NCI-H146 treated with DMSO at 0.1 percent for 48 hours (cell line): ENCODE results near the gene TAF8.

Experiments used
- DNase-seq: peaks from one replicate; lab custom pipeline; 2025; ENCODE audit not compliant: unreplicated experiment; lab: John Stamatoyannopoulos, UW

TAF8 gene

GRCh38 chr6:42095094-42095493 lies 44.8 kb downstream of the TAF8 start:
- DNase-seq = no peak

- DNase-seq = no peak
Observed at GRCh38 chr6:42095776-42096541, 45.6 kb downstream of the TAF8 start.

- DNase-seq = no peak
Observed at GRCh38 chr6:42099340-42100028, 49.2 kb downstream of the TAF8 start.

GRCh38 chr6:42100029-42100901 lies 49.9 kb downstream of the TAF8 start:
- no peak for DNase-seq

- no peak for DNase-seq
Observed at GRCh38 chr6:42101186-42101657, 50.9 kb downstream of the TAF8 start.

GRCh38 chr6:42103216-42103615 lies 52.9 kb downstream of the TAF8 start:
- DNase-seq = no peak

- no peak for DNase-seq
Observed at GRCh38 chr6:42103753-42104094, 53.4 kb downstream of the TAF8 start.

GRCh38 chr6:42104095-42104803 lies 53.9 kb downstream of the TAF8 start:
- DNase-seq = no peak

- DNase-seq = no peak
Observed at GRCh38 chr6:42104804-42105125, 54.4 kb downstream of the TAF8 start.

GRCh38 chr6:42105156-42105648 lies 54.9 kb downstream of the TAF8 start:
- no peak for DNase-seq

- no peak for DNase-seq
Observed at GRCh38 chr6:42105709-42106108, 55.4 kb downstream of the TAF8 start.

- no peak for DNase-seq
Observed at GRCh38 chr6:42106112-42107023, 56.0 kb downstream of the TAF8 start.

GRCh38 chr6:42108071-42108470 lies 57.7 kb downstream of the TAF8 start:
- no peak for DNase-seq

- DNase-seq = no peak
Observed at GRCh38 chr6:42110683-42111082, 60.4 kb downstream of the TAF8 start.

GRCh38 chr6:42112351-42112750 lies 62.0 kb downstream of the TAF8 start:
- DNase-seq = no peak

GRCh38 chr6:42113936-42114636 lies 63.8 kb downstream of the TAF8 start:
- no peak for DNase-seq

- DNase-seq = no peak
Observed at GRCh38 chr6:42117843-42118161, 67.5 kb downstream of the TAF8 start.

- no peak for DNase-seq
Observed at GRCh38 chr6:42118162-42119001, 68.1 kb downstream of the TAF8 start.
